Measurements from ENCODE around the gene HECTD2.

DNA sequence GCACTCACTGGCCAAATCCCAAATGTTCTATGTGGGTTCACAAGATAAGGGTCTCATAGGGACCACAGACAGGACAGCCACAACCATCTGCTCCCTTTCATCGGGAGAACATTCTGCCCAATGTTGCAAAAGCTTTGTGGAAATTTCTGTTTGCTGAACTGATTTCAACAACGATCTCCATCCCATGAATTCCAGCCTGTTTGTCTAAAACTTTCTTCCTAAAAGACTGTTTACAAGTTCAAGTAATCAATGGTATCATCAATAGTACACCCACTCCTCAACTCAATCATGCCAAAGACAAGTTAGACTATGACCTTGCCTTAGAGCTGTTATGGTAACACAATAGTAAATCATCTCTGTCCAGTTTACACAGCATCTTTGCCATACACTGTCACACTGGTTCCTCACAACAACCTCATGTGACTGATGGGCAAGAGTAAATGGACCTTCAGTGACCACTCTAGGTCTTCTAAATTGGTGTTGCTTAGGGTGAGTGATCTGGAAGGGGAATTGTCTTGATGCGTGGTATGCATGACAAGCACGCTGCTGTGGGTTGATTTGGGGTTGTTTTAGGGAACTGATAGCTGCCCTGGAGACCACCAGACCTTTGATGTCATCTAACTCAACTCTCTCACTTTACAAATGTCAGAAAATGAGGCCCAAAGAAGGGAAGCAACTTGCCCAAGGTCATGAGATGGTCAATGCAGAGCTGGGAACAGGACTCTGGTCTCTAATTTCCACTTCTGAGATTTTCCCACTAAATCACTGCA lies 127.7 kb downstream of the HECTD2 start:
- TF ChIP-seq CTCF (IDR thresholded peaks at IDR 0.05), result no peak
- TF ChIP-seq POLR2A (IDR thresholded peaks at IDR 0.05), result no peak

All from right lobe of liver (tissue), 4 donors.